SU-DHL-6 (cell line): Measurements from ENCODE around the gene PITX3.

ENCODE experiments used
- CTCF ChIP-seq: fragments of 200-600 bp; sonication (generic); IDR thresholded peaks from one replicate; pipeline ENCODE4 v1.5.1; 2017; ENCODE audit warnings: antibody characterized with exemption, mild to moderate bottlenecking, low read length, moderate library complexity; ENCODE audit not compliant: insufficient read depth, poor library complexity, severe bottlenecking
- EZH2phosphoT487 ChIP-seq: fragments of 200-600 bp; sonication (generic), shearing (Covaris generic); conservative IDR thresholded peaks from 2 replicates; pipeline ENCODE4 v1.6.1; 2018; ENCODE audit warnings: mild to moderate bottlenecking, antibody characterized with exemption, low read length, moderate library complexity, mixed read lengths

DNA sequence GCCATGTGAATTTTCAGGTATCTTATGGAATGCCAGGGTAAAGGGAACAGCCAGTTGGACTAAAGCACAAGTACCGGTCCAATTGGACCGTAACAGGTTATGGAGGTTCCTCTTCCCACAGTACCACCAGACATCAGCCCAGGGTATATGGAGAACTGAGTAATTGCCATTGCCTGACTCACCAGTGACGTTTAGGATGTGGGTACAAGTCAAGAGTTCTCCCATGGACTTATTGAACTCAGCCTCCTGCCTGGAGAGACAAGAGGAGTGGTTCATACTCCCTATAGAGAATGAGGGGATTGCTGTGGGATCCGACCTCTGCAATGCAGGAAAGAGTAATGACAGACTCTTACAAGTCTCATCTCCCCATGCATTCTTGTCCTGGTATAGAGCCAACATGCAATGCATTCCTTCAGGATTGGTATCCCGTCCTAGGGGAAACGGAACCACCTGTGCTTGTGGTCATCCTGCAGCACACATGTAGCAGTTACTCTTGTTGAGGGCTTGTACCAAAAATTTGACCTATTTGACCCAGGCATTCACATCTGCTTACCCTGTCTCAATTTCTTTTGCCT, 45.9 kb downstream of the PITX3 start:
- TF ChIP-seq CTCF (no peak), EZH2phosphoT487 (no peak)
